GM19328 (cell line): Measurements from ENCODE around the gene AGMO.

Source experiments
- ATAC-seq: cut with Tn5 transposase; IDR thresholded peaks from one replicate; pipeline ENCODE4 v1.9.1; 2021; ENCODE audit warnings: mild to moderate bottlenecking, moderate library complexity; ENCODE audit not compliant: unreplicated experiment

The AGMO gene

GRCh38 chr7:15561835-15562234, at the start of gene AGMO:
Gene AGMO (minus strand): TSS chr7:15562015.
- ATAC-seq = no peak

GRCh38 chr7:15610503-15610902, 48.7 kb upstream of the AGMO start:
- ATAC-seq = no peak

- ATAC-seq = no peak
Measured at GRCh38 chr7:15609287-15609686, 47.5 kb upstream of the AGMO start.

GRCh38 chr7:15607529-15608210, 45.9 kb upstream of the AGMO start:
- ATAC-seq = no peak

GRCh38 chr7:15606561-15606960, 44.7 kb upstream of the AGMO start:
- no peak for ATAC-seq

- ATAC-seq = no peak
Measured at GRCh38 chr7:15604166-15604565, 42.4 kb upstream of the AGMO start.

GRCh38 chr7:15603124-15603523, 41.3 kb upstream of the AGMO start:
- ATAC-seq = no peak

GRCh38 chr7:15602236-15602635, 40.4 kb upstream of the AGMO start:
- no peak for ATAC-seq

- no peak for ATAC-seq
Measured at GRCh38 chr7:15601175-15601574, 39.4 kb upstream of the AGMO start.

GRCh38 chr7:15600298-15600697, 38.5 kb upstream of the AGMO start:
- no peak for ATAC-seq

- ATAC-seq = no peak
Measured at GRCh38 chr7:15594461-15594860, 32.6 kb upstream of the AGMO start.

- ATAC-seq = no peak
Measured at GRCh38 chr7:15593382-15593781, 31.6 kb upstream of the AGMO start.

- no peak for ATAC-seq
Measured at GRCh38 chr7:15586266-15586665, 24.5 kb upstream of the AGMO start.

GRCh38 chr7:15584575-15584974, 22.8 kb upstream of the AGMO start:
- ATAC-seq = no peak

- ATAC-seq = no peak
Measured at GRCh38 chr7:15582773-15583172, 21.0 kb upstream of the AGMO start.

- ATAC-seq = no peak
Measured at GRCh38 chr7:15581352-15581951, 19.6 kb upstream of the AGMO start.

GRCh38 chr7:15580604-15581351, 19.0 kb upstream of the AGMO start:
- no peak for ATAC-seq

GRCh38 chr7:15577600-15577999, 15.8 kb upstream of the AGMO start:
- no peak for ATAC-seq

GRCh38 chr7:15571301-15571878, 9.6 kb upstream of the AGMO start:
- ATAC-seq = no peak

GRCh38 chr7:15567652-15568051, 5.8 kb upstream of the AGMO start:
- ATAC-seq = no peak

GRCh38 chr7:15567036-15567435, 5.2 kb upstream of the AGMO start:
- ATAC-seq = no peak

- ATAC-seq = no peak
Measured at GRCh38 chr7:15566476-15566875, 4.7 kb upstream of the AGMO start.
